ENCODE results near the gene PKMYT1.

DNA sequence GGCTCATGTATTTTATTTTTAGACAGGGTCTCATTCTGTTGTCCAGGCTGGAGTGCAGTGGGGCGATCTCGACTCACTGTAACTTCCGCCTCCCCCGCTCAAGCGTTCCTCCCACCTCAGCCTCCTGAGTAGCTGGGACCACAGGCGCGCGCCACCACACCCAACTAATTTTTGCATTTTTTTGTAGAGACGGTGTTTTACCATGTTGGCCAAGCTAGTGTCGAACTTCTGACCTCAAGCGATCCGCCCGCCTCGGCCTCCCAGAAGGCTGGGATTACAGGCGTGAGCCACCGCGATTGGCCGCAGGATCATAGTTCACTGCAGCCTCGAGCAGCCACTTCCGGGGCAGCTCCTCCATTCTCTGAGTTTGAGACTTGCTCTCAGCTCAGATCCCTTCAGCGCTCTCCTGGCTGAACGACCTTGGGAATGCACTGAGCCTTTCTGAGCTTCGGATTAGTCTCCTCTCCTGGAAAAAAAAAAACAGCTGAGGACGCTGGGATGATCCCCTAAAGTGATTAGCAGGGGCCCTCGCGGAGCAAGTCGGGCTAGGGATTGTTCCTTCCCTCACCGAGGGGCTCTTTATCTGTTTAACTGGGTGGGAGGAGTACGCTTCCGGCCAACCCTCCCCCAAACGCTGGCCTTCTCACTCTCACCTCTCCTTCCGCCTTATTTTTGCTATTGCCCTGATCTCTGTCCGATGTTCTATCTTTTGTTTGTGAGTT is 1.1 kb upstream of the PKMYT1 start:
- TF ChIP-seq, protein P1, sequence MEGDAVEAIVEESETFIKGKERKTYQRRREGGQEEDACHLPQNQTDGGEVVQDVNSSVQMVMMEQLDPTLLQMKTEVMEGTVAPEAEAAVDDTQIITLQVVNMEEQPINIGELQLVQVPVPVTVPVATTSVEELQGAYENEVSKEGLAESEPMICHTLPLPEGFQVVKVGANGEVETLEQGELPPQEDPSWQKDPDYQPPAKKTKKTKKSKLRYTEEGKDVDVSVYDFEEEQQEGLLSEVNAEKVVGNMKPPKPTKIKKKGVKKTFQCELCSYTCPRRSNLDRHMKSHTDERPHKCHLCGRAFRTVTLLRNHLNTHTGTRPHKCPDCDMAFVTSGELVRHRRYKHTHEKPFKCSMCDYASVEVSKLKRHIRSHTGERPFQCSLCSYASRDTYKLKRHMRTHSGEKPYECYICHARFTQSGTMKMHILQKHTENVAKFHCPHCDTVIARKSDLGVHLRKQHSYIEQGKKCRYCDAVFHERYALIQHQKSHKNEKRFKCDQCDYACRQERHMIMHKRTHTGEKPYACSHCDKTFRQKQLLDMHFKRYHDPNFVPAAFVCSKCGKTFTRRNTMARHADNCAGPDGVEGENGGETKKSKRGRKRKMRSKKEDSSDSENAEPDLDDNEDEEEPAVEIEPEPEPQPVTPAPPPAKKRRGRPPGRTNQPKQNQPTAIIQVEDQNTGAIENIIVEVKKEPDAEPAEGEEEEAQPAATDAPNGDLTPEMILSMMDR (IDR thresholded peaks at IDR 0.05): no peak
- TF ChIP-seq POLR2A (IDR thresholded peaks at IDR 0.05): no peak
